ENCODE results near the gene NUDCD2.
"Not testable (repeated sequence)": the region's sequence is repeated elsewhere in the genome, so short reads cannot be mapped to it uniquely, and the experiment has no call there.

Gene NUDCD2

DNA sequence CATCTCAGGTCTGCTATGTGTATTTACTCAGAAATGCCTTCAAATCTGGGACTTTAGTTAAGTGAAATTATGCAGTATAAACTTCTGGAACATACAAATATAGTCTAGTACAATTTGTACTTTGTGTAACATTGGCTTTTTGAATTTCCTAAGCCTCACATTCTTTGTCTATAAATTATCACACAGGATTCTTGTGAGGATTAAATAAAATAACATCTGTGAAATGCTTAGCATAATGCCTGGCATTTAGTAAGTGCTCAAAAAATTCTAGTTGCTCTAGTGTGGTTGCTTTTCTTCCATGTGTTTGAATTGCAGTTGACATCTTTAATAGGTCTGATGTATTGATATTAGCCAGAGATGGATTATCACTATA, 3.1 kb upstream of the NUDCD2 start:
- peak; percentile 1 for DNase-seq

DNA sequence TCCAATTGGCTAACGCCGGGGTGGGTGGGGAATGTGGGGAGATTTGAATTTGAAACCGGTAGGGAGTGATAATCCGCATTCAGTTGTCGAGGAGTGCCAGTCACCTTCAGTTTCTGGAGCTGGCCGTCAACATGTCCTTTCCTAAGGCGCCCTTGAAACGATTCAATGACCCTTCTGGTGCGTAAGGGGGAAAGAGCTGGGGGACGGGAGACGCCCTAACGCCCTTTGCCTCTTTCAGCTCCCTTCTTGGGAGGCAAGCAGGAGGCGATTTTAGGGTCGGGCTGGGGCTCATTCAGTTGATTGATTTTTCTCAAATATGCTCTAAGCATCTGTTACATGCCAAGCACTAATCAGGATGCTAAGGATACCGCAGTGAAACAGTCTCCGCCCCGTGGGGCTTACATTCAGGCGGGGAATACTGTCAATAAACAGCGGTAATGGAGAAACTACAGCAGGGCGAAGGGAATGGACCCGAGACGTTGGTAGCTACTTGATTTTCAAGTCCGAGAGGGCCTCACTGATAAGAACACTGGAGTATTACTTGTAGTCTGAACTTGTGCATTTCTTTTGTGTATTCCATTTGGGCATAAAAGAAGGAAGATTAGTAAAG, 765 bp upstream of the NUDCD2 start, which contains the start of gene HMMR:
HMMR (plus strand) TSS at position 71 of the 610 bp plus-strand sequence; CDS start at position 132, 61 bp downstream.
- peak; percentile 40 for DNase-seq

DNA sequence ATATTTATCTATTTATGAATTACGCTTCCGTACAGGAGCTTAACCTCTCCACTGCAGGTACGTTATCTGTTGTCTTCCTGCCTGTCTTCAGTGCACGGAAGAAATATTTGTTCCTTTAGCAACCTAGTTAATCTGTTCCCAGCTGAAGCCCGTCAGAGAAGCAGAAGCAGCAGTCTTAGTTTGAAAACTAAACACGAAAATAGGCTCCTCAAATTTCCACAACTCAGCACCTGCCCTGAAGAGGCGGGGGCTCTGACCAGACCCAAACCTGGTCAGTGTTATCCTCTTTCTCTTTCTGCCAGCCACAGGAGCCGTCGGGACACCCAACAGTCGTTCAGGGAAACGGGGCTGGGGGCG, 462 bp downstream of the NUDCD2 start:
- DNase-seq: no peak

DNA sequence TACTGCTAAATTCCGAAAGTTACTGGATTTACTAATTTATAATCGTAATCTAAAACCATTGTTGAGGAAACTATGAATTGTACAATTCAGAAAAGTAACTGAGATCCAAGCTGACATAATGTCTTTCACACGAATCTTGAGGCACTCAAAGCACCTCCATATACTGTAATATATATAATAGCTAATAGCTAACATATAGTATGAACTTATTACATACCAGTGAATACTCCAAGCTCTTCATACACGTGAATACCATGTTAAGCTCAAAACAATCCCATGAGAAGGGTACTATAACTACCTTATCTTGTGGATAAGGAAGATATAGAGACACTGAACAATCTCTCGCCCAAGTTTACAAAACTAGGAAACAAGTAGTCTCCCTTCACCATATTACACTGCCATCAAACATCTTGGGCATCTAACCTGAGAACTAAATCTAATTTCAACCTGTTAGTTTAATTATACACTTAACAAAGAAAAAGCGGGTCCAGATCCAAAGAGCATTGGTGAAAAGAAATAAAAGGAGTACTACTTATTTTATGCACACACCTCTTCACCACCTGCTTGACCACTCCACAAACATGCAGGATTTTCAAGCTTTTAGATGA, 1.0 kb downstream of the NUDCD2 start:
- no peak for DNase-seq

DNA sequence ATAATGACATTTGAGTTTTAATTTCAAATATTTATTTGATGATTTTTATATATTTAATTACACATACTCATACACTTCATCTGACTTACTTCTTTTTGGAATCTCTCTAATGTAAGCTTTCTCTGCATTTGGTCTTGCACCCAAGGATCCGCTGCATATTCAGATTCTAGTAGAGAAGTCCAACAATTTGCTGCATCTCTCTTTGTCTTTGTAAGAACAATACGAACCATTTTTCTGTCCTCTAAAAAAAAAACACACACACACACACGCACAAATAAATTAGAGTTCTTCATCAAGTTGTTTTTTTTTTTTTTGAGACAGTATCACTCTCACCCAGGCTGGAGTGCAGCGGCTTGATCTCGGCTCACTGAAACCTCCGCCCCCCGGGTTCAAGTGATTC, 3.1 kb downstream of the NUDCD2 start:
- no peak for DNase-seq

DNA sequence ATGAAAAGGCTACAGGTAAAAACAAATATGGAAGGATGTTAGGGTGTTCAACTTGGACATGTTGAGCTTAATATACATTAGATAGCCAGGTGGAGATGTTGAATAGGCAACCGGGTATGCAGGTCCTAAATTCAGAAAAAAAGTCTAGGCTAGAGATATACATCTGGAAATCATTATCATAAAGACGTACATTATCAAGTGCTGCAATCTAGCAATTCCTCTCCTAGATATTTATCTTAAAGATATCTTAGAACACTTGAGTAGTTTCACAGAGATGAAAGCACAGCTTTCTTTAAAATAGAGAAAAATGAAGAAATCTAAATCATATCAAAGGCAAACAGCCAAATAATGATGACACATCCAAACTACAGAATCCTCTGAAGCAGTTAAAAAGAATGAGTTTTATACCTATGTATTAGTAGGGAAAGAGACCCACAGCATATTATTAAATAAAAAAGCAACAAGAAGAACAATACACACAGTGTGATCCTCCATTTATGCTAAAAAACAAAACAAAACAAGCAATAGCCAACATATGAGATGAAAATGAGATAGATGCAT, 3.8 kb downstream of the NUDCD2 start:
- DNase-seq: peak; percentile 3

DNA sequence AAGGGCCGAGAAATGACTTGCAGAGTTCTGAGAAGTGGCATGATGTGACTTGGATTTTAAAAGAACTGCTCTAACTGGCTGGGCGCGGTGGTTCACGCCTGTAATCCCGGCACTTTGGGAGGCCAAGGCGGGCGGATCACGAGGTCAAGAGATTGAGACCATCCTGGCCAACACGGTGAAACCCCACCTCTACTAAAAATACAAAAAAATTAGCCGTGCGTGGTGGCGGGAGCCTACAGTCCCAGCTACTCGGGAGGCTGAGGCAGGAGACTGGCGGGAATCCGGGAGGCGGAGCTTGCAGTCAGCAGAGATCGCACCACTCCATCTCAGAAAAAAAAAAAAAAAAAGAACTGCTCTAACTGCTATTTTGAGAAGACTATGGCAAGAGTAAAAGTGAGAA, 4.5 kb downstream of the NUDCD2 start:
- DNase-seq: not testable (repeated sequence)

DNA sequence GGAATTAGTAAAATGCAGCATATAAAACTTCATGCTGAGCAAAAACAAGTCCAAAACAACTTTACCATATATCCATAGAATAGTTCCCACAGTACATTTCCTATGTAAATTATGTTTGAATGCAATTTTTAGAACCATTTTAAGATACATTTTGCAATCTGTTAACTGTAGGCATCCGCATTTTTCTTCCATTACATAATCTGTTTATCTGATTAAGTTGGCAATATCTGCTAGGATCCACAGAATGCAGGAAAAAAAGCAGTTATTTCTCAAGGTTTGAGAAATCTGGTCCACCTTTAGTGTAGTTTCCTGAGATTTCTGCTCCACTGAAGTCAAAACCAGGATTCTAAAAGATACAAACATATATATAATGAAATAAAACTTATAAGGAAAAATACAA, 6.2 kb downstream of the NUDCD2 start:
- DNase-seq: peak; percentile 28

DNA sequence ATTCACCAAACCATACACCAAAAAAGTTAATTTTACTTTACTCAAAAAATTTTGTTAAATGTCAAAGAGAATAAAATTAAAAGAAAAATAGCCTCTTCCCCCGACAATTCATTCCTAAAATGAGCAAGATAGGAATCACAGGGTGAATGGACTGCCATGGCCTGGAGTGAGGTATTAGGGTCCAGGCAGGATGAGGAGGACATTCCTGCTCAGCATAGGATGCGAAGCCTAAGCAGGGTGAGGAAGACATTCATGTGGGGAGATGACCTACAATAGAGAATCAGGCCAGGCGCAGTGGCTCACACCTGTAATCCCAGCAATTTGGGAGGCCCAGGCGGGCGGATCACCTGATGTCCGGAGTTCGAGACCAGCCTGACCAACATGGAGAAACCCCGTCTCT, 8.4 kb downstream of the NUDCD2 start:
- no peak for DNase-seq

DNA sequence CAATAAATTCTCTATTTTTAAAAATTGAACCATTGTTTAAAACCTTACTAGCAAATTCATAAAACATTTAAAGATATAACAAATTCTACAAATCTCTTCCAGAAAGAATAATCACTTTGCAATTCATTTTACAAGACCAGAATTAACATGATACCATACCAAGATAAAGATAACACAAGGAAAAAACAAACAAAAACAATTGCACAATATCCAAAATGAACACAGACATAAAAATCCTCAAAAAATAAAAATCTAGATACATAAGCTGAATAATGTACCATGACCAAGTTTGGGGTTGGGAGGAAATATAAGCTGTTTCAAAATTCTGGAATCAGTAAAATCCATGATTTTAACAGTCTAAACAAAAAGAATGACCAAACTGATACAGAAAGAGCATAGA, 11.4 kb downstream of the NUDCD2 start:
- DNase-seq: no peak

DNA sequence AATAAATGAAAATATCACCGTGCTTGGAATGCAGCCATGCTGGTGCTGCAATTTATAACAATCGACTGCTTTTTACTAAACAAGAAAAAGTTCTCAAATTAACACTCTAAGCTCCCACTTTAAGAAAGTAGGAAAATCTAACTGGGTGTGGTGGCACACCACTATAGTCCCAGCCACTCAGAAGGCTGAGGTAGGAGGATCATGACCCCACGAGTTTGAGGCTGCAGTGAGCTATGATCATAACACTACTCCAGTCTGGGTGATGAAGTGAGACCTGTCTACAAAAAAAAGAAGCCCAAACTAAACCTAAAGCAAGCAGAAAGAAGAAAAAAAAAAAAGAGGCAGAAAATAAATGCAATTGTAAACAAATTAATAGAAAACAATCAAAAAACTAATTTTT, 12.0 kb downstream of the NUDCD2 start:
- no peak for DNase-seq

DNA sequence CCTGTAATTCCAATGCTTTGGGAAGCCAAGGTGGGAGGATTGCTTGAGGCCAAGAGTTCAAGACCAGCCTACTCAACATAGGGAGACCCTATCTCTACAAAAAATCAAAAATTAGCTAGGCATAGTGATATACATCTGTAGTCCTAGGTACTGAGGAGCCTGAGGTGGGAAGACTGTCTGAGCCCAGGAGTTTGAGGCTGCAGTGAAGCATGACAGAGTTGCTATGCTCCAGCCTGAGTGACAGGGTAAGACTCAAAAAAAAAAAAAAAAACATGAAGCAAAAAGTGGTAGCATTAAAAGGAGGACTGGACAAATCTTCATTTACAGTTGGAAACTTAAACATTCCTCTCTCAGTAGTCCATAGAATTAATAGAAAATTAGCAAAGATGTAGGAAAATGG, 12.7 kb downstream of the NUDCD2 start:
- no peak for DNase-seq

DNA sequence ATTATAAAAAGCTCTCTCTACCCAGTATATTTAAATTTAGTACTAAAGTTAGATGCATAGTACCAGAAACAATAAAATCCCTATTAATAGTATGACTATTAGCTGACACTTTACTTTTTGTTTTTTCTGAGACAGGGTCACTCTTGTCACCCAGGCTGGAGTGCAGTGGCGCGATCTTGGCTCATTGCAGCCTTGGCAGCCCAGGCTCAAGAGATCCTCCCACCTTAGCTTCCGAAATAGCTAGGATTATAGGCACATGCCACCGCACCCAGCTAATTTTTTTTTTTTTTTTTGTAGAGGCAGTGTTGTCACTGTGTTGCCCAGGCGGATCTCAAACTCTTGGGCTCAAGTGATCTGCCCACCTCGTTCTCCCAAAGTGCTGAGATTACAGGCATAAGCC, 14.6 kb downstream of the NUDCD2 start:
- no peak for DNase-seq

DNA sequence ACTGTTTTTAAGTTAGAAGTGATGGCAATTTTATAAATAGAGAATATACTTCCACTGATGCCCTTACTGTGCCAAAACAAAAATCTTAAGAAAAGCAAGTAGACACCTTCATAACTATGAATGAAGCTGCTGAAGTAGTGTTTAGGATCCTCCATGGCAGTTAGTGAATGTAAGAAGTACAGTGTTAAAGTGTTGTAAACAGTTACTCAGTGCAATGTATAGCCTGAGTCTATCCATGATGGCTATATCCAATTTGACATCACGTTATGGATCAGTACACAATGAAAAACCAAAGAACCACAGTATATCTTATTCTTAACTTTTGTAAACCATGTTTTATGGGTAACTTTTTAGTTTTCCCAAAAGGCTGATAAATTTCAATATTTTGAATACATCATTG, 15.4 kb downstream of the NUDCD2 start:
- DNase-seq: no peak

DNA sequence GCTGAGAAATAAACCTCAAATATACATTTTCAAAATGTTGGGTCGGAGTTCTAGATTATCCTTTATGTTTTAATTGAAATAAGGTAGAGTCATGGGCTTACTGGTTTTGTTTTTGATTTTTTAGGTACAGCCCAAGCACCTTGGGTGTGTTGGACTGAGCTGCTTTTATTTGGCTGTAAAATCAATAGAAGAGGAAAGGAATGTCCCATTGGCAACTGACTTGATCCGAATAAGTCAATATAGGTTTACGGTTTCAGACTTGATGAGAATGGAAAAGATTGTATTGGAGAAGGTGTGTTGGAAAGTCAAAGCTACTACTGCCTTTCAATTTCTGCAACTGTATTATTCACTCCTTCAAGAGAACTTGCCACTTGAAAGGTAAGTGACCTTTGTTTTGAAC, 18.9 kb downstream of the NUDCD2 start:
- no peak for DNase-seq

DNA sequence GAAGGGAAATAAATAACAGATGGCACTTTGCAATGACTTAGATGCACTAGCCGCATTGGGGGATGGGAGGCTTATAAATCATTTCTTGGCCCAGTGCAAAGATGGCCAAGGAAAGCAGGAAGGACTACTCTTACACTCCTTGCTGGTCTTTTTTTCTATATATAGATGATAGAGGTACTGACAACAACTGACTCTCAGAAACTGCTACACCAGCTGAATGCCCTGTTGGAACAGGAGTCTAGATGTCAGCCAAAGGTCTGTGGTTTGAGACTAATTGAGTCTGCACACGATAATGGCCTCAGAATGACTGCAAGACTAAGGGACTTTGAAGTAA, 20.8 kb downstream of the NUDCD2 start:
- DNase-seq: peak; percentile 6

DNA sequence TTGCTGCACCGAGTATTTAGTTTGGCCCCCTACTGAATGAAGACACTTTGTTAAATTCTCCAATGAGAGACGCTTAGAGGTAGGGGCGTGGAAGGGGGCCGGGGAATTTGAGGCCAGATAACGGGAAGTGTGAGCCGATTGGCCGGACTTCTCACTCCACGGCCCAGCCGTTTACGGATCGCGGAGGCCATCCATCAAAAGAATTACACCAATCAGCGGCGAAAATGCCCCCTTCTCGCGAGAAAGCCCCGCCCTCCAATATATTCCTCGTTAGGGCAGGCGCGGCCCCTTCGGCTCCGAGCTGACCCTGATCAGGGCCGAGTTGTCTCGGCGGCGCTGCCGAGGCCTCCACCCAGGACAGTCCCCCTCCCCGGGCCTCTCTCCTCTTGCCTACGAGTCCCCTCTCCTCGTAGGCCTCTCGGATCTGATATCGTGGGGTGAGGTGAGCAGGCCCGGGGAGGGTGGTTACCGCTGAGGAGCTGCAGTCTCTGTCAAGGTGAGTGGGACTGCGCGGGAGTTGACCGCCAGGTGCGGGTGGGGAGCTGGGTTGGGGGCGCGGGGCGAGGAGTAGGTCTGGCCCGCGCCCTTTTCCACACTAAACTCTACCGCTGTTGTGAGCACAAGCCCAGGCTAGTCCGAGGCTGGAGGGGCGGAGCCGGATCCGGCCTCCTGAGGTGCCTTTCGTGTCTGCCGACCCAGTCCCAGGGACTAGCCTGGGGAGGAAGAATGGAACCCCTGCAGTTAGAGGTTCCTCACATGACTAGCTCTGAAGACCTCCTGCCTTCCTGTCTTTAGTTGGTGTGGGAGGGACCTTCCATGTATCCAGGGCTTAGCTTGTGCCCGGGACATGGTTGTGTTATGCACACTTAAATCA, 22.4 kb downstream of the NUDCD2 start, which contains the start of gene CCNG1:
CCNG1 (plus strand) TSS at position 287 of the 874 bp plus-strand sequence. CDS start 1,662 bp downstream, outside the sequence.
- DNase-seq: peak; percentile 98

DNA sequence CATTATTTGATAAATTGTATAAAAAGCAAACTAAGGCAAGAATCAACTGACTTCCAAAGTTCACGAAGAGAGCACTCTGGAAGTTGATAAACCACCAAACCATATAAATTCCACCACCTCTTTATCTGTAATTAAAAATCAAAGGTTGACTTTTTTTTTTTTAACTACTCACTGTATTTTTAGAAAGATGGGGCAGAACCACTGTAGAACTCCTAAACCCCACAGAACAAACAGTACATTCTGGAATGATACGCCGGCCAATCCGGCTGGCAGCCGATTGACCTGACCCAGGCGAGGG, 22.9 kb downstream of the NUDCD2 start:
- DNase-seq: no peak

DNA sequence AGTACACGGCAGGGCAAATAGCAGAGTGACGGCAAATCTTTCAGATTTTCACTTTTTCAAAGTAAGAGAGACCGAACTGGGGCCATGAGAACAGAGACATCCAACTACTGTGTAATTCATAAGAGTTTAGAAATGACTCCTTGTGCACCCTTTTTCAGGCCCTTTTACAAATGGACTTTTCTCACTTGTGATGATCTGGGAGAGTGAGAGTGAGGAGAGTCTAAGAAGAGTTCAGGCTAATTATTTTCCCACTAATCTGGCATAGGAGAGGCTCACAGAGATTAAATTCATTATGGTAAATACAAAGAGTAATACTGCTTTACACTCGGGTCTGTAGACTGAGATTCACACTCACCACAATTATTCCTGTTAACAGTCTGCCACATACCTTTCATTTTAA, 23.4 kb downstream of the NUDCD2 start:
- no peak for DNase-seq

DNA sequence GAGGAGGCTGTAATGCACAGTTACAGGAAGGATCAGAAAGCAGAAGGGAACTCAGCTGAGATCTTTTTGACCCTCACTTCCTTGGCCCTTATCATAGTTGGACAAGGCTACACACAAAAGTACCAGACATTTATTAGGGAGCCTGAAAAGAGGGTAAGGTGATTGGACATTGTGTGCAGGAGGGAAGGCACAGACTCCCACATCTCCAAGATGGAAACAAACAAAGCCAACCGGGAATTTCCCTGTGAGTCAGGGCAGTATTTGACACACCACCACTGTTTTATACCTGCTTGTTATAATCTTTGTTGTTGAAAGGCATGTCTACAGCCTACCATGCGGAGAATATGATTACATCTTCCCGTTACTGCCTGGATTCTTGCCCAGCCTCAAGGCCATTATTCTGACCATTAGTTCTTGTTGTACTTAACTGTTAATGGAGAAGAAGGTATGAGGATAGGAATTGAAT, 25.5 kb downstream of the NUDCD2 start:
- peak; percentile 13 for DNase-seq

DNA sequence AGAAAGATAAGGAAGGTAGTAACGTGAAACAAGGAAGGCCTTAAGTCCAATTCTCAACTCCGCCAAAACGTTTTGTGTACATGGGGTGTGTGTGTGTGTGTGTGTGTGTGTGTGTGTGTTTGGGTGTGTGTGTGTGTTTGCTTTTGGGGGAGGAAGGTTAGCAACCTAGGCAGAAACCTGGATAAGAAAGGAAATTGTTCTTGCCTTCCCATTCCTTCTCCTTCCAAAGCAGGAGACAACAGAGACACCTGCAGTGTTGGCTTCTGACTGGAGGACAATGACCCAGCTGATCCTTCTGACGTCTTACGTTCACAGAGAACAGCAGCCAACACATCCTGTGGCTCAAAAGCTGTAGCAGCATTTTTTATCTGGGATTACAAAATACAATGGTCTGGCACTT, 26.6 kb downstream of the NUDCD2 start:
- DNase-seq: no peak

DNA sequence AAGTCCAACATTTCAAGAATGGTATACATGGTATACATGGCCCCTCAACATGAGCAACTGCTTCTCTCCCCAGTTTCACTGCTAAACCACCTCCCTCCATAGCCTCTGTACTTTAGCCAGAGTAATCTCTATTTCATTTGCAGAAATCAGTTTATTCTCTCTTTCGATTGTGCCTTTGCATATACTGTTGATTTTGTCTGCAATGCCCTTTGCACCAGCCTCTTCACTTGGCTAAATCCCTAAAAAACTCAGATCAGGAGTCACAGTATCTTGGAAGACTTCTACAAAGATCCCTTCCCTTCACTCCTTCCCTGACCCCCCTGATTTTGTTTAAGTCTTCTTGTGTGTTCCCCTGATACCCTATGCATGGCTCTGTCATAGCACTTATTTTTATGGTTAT, 27.4 kb downstream of the NUDCD2 start:
- DNase-seq: no peak

DNA sequence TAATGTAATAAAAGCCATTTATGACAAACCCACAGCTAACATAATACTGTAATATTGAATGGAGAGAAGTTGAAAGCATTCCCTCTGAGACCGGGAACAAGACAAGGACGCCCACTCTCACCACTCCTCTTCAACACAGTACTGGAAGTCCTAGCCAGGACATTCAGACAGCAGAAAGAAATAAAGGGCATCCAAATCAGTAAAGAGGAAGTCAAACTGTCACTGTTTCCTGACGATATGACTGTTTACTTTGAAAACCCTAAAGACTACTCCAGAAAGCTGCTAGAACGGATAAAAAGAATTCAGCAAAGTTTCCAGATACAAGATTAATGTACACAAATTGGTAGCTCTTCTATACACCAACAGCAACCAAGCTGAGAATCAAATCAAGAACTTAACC, 33.8 kb downstream of the NUDCD2 start:
- not testable (repeated sequence) for DNase-seq

DNA sequence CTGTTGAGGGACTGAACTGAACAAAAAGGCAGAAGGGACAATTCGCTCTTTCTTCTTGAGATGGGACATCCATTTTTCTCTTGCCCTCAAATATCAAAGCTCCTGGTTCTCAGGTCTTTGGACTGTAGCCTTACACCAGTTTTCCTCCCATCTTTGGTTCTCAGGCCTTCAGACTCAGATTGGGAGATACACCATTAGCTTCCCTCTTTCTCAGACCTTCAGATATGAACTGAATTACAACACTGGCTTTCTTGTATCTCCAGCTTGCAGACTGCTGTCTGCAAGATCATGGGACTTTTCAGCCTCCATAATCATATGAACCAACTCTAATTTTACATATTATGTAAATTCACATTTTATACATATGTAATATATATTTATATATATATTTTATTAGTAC, 35.1 kb downstream of the NUDCD2 start:
- DNase-seq: no peak

All from EL (cell line).